ENCODE measurements around the gene ZNF792.
"Not testable (repeated sequence)": the region's sequence is repeated elsewhere in the genome, so short reads cannot be mapped to it uniquely, and the experiment has no call there.

ZNF792 gene

DNA sequence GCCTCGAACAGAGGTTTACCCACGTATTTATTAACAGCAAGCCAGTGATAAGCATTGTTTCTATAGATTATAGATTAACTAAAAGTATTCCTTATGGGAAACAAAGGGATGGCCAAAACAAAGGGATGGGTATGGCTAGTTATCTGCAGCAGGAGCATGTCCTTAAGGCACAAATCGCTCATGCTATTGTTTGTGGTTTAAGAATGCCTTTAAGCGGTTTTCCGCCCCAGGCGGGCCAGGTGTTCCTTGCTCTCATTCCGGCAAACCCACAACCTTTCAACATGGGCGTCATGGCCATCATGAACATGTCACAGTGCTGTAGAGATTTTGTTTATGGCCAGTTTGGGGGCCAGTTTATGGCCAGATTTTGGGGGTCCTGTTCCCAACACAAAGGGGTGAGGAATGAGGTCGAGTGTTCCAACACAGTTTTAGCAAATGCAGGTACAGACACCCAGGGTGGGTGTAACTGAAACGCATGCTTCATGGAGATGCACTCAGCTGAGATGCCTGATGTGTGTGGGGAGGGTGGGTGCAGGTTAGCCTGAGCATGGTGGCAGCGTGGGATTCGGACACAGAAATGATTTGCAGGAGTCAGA lies 6.3 kb upstream of the ZNF792 start:
- DNase-seq = not testable (repeated sequence)

DNA sequence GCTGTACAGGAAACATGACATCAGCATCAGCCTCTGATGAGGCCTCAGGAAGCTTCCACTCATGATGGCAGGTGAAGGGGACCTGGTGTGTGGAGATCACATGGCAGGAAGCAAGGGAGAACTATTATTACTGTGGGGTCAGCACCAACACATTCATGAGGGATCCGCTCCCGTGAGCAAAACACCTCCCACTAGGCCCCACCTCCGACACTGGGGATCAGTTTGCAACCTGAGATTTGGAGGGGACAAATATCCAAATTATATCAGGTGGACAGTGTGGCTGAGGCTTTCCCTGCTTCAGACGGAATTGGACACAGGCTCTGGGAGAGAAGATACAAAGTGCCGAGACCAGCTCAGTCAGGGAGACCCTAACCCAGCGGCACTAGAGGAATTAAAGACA lies 5.7 kb upstream of the ZNF792 start:
- DNase-seq = no peak

DNA sequence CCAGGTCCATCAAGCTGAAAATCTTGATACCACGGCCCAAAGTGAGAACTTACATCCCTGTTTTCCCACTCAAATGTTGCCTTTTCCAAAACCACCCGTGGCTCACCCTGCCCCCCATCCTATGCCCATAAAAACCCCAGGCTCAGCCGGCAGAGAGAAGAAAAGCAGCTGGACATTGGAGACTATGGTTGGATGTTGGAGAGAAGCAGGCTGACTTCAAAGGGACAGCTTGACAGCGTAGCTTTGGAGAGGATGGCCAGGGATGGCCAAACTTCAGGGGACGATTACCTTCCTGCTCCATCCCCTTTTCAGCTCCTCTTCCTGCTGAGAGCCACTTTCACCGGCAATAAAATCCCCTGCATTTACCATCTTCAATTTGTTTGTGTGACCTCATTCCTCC lies 3.5 kb upstream of the ZNF792 start:
- no peak for DNase-seq

DNA sequence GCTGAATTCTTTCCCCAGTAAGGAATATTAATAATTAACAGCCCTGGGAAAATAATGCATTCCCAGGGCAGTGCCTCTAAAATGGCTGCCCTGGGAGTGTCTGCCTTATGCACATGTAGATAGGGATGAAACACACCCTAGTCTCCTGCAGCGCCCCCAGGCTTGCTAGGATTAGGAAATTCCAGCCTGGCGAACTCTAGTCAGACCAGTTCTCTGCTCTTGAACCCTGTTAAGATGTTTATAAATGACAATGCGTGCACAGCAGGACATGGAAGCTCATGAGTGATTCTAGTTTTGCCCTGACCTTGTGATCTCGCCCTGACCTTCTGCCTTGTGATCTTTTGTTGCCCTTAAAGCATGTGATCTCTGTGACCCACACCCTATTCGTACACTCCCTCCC lies 1.5 kb upstream of the ZNF792 start:
- not testable (repeated sequence) for DNase-seq

DNA sequence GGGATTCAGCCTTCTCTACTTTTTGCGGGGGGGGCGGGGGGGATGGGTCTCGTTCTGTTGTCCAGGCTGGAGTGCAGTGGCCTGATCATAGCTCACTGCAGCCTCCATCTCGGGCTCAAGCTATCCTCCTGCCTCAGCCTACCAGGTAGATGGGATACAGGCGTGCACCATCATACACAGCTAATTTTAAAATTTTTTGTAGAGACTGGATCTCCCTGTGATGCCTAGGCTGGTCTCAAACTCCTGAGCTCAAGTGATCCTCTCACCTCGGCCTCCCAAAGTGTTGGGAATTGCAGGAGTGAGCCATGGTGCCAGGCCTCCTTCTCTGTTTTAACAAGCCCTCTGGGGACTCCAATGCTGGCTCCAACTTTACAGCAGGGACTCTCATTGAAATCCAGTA lies 569 bp upstream of the ZNF792 start:
- no peak for DNase-seq

DNA sequence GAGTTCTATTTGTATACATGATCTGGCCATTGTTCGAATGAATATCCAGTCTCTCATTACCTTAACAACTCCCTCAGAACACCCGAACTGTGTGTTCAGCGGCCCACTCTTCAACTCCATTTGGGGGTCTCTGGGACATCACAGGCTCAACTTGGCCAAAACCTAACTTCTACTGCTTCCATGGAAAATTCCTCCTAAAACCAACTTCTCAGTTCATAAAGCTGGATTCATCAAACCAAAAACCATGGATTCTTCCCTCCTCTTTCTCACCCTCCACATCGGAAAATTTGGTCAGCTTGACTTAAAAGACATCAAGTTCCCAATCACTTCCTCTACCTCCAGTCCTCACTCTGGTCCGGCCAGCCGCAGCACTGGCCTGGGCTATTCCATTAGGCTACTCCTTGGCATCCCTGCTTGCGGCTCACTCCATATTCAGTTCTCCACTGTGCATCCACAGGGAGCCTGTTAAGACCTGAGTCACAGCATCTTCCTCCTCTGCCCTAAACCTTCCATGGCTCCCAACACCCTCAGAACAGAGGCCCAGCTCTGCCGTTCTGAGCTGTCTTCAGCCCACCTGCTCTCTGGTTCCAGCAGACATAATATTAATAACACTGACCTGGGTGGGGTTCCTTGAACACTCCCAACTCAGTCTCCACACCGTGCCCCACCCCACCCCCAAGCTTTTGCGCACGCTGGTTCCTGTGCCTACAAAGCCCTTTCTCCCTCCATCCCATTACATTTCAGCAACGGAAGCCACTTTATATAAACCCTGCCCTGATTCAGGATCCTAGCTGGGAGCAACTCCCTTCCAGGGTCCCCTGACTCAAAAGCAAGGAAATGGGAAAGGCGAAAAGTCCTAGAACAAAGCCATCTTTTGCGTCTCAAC lies 1.1 kb downstream of the ZNF792 start:
- DNase-seq = no peak

DNA sequence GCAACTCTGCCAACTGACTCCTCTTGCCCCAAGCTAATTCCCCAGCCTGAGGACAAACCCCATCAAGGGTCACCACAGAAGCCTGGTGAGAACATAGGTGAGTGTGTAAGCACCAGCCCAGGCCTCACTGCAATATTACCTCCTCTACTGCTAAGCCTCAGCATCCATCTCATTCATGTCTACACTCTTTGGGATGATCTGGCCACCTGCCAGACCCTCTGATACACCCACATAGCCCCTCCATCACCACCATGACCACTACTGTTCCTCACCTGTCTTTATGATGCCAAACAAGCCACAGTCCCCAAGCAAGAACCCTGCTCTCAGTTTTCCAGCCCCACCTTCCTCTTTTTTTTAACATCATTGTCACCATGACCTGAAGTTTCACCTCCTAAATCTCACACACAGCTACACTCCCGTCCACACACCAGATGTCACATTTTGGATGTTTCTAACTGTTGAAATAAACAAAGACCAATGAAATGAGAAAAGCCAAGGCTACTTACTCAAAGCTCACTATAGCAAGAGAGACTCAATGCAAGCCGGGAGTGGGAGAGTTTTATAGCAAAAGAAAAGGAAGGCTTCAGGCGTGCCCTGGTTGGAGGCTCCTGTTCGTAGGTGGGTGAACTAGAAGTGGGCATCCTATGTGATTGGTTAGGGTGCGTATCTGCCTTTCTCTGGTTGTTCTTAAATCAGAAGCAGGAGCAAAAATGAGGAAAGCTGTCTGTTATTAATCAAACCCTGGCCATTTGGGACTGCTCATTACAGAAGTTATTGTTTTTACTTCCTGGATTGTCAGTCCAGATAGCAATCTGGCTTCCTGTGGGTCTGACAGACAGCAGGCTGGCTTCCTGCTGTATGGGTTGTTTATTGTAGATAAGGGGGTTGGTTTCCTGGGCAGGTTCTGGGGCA lies 2.0 kb downstream of the ZNF792 start:
- DNase-seq = peak; percentile 23

DNA sequence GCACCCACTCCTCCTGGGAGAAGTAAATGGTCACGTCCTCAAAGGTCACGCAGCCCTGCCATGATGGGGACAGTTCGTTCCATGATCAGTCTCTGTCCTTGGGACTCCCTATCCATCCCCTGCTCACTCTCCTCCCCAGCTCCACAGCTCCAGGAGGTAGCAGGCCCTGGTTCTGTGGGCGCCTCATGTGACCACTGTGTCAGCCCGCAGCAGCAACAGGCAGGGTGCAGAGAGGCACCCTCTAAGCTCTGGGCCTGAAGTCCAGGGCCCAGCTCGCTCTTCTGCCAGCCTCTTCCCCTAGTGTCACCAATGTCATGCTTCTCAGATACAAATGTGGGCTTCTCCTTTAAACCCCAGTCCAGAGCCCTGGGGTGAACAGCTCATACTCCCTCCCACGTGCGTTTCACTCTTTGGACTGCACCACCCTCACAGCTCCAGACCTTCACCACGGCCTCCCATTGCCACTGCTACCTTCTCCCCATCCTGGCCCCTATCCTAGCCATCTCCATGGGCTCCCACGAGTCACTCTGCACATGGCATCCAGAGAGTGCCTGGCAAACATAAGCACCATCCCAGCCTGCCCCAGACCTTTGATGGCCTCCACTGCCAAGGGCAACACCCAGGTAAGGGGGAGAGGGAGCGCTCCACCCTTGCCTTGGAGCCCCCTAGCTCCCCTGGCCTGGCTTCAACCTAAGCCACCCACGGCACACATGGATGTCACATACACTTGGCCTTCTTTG lies 2.9 kb downstream of the ZNF792 start:
- DNase-seq = no peak

DNA sequence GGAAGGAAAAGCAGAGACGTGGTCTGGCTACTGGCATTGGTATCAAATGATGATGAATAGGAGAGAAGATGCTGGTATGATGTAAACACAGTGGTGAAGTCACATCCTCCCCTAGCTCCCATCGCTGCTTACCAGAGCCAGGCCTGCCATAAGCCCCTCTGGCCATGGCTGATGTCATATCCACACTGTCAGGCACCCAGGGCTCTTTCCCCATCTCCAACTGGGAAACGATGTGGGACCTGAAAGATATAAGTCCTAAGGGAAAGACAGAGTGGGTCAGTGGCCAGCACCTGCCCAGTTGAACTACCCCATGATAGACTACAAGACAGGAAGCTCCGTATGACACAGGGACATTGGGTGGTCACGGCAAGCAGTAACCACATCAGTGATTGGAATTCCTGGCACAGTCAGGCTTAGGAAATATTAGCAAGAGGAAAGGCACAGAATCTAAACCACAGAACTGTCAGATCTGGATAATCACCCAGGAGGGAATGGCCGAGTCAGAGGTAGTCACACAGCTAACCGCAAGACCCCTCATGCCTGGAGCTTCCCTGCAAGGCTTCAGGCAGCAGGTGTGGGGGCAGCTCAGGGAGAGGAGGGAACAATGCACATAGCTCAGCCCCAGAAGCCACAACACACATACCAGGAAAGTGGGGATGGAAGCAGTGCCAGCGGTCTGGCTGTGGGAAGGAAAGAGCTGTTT lies 3.8 kb downstream of the ZNF792 start:
- no peak for DNase-seq

DNA sequence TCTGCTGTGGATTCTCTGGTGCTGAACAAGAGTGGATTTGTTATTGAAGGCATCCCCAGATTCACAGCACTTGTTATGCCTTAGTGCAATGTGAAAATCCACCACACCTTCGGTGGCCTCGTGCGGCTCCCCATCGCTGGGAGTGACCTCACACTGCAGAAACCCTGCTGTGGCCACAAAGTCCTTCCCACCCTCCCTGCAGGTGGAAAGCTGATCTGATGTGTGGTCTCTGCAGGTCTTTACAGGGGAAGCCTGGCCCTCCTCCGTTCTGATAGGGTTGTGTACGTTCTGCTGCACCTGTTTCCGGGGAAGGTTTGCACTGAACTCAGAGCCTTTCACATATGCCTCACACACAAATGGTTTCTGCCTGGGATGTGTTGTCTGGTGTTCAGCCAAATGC lies 5.0 kb downstream of the ZNF792 start:
- DNase-seq = no peak

DNA sequence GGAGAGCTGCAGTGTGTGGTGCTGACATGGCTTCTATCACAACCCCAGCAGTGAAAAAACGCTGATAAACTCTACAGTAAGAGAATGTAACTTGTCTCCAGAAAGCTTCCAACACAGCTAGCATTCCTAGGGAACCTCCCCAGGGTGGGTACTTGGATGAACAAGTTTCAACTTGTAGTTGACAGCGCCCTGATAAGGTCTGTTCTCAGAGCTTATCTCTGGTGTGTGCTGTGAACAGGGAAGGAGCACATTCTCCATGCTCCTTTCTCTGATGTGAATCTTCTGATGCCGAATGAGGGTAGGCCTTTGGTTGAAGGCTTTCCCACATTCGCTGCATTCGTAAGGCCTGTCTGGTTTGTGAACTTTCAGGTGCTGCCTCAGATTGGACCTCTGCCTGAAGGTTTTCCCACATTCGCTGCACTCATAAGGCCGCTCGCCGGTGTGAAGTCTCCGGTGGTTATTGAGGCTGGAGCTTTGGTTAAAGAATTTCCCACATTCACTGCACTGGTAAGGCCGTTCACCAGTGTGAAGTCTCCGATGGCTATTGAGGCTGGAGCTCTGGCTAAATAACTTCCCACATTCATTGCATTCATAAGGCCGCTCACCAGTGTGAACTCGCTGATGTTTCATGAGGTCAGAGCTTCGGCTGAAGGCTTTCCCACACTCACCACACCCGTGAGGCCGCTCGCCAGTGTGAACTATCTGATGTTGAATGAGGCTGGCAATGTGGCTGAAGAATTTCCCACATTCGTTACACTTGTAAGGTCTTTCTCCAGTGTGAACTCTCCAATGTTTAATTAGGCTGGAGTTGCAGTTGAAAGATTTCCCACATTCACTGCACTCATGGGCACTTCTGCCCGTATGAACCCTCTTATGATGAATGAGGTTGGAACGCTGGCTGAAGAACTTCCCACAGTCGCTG lies 5.9 kb downstream of the ZNF792 start:
- no peak for DNase-seq

DNA sequence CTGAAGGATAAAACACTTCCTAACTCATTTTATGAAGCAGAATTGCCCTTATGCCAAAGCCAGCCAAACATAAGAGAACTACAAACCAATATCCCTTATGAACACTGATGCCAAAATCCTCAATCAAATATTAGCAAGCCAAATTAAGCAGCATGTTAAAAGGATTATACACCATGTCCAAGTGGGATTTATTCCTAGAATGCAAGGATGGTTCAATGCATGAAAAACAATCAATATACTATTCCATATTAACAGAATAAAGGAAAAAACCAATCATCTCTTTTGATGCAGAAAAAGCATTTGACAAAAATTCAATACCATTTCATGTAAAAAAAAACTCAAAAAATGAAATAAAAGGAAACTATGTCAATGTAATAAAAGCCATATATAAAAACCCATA lies 10.9 kb downstream of the ZNF792 start:
- DNase-seq = no peak

DNA sequence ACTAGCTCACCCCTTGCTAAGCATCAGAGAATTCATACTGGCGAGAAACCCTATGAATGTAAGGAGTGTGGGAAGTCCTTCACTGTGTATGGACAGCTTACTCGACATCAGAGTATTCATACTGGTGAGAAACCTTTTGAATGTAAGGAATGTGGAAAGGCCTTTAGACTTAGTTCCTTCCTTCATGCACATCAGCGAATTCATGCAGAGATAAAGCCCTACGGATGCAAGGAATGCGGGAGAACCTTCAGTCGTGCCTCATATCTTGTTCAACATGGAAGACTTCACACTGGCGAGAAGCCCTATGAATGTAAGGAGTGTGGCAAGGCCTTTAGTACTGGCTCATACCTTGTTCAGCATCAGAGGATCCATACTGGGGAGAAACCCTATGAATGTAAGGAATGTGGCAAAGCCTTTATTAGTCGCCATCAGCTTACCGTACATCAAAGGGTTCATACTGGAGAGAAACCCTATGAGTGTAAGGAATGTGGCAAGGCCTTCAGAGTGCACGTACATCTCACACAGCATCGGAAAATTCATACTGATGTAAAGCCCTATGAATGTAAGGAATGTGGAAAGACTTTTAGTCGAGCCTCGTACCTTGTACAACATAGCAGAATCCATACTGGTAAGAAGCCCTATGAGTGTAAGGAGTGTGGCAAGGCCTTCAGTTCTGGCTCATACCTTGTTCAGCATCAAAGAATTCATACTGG lies 20.0 kb downstream of the ZNF792 start:
- no peak for DNase-seq

DNA sequence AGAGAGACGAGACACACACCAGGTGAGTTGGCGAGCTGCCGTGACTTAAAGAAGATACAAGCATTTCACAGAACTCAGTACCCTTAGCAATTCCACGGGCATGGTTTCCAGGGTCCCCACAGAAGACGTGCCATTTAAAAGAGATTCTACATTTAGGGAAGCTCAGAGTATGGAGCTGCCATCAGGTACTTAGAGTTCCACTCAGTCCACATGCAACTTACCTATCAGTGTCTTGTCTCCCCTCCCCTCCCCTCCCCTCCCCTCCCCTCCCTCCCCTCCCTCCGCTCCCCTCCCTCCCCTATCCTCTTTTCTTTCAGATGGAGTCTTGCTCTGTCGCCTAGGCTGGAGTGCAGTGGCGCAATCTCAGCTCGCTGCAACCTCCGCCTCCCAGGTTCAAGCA lies 25.1 kb downstream of the ZNF792 start:
- DNase-seq = no peak

DNA sequence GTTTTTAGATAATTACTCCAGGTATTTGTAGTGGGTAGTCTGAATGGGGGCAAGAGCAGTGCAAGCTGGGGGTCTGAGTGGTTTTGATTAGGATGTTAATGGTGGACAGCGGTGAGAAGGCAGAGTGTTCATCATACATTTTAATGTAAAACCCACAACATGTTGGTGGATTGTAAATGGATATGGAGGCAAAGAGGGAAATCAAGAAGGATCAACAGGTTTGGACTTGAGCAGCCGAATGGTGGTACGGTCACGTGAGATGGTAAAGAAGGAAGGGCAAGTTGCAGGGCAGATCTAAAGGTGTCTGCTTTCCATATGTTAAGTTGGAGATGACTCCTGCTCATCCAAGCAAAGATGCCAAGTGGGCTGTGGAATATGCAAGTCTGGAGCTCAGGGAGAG lies 27.8 kb downstream of the ZNF792 start:
- no peak for DNase-seq

DNA sequence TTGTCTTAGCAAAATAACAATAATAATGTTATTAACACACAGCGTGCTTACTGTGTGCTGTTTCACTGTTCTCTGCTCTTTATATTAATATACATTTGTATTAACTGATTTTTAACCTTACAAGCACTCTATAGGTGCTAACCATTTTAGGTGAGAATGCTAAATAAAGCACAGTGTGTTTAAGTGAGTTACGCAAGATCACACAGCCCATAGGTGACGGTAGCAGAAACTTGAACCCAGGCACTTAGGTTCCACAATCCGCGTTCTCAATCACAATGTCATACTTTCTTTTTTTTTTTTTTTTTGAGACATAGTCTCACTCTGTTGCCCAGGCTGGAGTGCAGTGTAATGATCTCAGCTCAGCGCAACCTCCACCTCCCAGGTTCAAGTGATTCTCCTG lies 31.5 kb downstream of the ZNF792 start:
- no peak for DNase-seq

DNA sequence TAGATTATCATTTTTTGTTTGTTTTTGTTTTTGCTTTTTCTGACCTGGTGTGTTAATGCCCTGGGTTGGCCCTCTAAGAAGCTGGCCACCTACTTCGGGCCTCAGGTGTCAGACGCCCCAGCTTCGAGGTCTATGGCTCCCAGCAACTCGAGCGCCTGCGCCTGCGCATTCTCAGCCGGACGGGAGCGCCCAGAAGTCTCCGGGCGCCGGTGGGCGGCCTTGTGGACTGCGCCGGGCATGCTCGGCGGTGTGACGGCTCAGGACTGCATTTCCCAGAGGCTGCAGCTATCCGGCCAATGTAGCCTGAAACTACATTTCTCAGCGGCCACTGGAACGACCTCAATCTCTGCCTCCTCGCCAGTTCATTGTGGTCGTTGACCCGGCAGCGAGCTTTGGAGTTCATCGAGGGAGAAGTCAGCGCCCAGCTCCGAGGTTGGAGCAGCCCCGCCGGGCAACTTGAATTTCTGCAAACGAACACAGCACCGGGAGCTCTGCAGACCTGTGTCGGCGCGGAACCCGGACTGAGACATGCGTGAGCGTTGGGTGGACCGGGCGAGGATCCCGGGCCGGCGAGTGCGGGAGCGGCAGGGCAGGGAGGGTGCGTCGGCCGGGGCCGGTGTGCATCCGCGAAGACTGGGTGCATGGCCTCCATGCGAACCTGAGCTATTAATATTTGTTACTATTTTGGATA lies 37.2 kb downstream of the ZNF792 start, which contains the start of gene ZNF30:
ZNF30 (plus strand) TSS at position 219 of the 691 bp plus-strand sequence. CDS start 3,045 bp downstream, outside the sequence.
- peak; percentile 81 for DNase-seq

DNA sequence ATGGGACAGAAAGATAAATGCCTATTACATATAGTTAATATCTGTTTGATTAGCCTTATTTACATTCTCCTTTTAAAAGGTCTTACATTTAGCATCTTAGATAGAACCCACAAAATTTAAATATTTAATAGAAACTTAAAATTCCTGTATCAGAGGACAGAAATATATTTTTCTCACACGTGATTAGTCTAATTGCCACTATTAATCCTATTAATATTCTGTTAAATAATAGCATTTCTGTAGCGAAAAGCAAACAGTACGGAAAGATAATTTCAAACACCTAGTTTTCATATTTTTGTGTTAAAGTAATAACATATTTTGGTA lies 37.7 kb downstream of the ZNF792 start:
- DNase-seq = no peak

DNA sequence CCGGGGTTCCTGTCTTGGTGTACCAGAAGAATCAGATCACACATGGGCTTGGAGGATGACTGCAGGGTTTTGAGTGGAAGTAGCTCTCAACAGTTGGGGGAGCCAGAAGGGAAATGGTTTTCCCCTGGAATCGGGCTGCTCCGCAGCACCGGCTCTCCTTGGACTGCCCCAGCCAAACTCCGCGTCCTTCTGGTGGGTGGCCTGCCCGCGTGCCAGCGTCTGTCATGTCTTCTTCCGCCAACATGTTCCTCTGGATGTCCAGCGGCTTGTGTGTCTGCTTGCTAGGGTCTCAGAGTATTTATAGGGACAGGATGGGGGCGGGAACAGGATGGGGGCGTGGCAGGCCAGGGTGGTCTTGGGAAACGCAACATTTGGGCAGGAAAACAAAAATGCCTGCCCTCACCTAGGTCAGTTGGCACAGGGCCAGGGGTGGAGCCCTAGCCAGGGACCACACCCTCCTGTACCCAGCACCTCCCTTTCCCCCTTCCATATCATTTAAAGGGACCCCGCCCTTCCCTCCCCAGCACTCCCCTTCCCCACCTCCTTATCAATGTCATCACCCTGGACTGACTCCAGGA lies 38.7 kb downstream of the ZNF792 start:
- DNase-seq = no peak

All from activated gamma-delta T cell treated with Interleukin-2 at 50 U/mL for 16 hours (primary cell).